BJ (cell line): Measurements from ENCODE around the gene TRRAP. TPM values are rescaled to one million over a fixed set of nuclear protein-coding genes. Genes with fewer than 3 reads are reported as not detected.

Source experiments
- CTCF ChIA-PET: fragments of 350-600 bp; formaldehyde crosslinking; extraction: SDS; loops from one replicate; lab custom pipeline; 2021; ENCODE audit warnings: antibody characterized with exemption, inconsistent platforms; lab: Yijun Ruan, JAX
- POLR2A ChIA-PET: fragments of 300-600 bp; sonication (Branson Sonifier 250); formaldehyde crosslinking; extraction: SDS; loops from one replicate; lab custom pipeline; 2021; ENCODE audit warnings: antibody characterized with exemption; lab: Charles Lee
- DNase-seq: peaks from one replicate; pipeline ENCODE4 v3.0.0-alpha.2; 2011; ENCODE audit warnings: low read depth
- H3K27me3 ChIP-seq: 2 replicates; pipeline ENCODE4 v1.6.0; 2011; ENCODE audit warnings: low read length; ENCODE audit not compliant: control insufficient read depth, insufficient read depth
- H3K36me3 ChIP-seq: 2 replicates; pipeline ENCODE4 v1.5.1; 2011; ENCODE audit warnings: low read length; ENCODE audit not compliant: control insufficient read depth, insufficient read depth
- H3K4me3 ChIP-seq: 2 replicates; pipeline ENCODE4 v1.5.1; 2011; ENCODE audit warnings: low read depth, mild to moderate bottlenecking, control low read depth, low read length
- CTCF ChIP-seq: IDR thresholded peaks from 2 replicates; pipeline ENCODE4 v1.5.1; 2011; ENCODE audit warnings: low read depth, mild to moderate bottlenecking, control low read depth, inconsistent platforms, low read length, moderate library complexity; ENCODE audit not compliant: insufficient read depth
- polyA plus RNA-seq: library from polyadenylated mRNA; depleted of rRNA; stranded (reverse); fragments of >200 nt; gene quantifications from 2 replicates; pipeline ENCODE4 v1.2.3, GENCODE V29; 2011

TRRAP gene
- polyA plus RNA-seq, 1 experiment, result 17.2 TPM

GRCh38 chr7:99012722-99013121 is 134.4 kb downstream of the TRRAP start:
- ChIA-PET CTCF (interaction anchor here (0.9 to 1.5 kb wide), 2 partner anchors 14 to 19 kb away, joined by 3 to 5 read pairs; no protein-coding TSS in a partner anchor), POLR2A (interaction anchor here (0.7 kb wide), 1 partner anchor 10 kb away, joined by 3 read pairs; no protein-coding TSS in a partner anchor)
- Histone ChIP-seq H3K36me3 (peaks cover 39% of the 10 kb centered on the region), H3K27me3 (no peaks in the 10 kb centered on the region), H3K4me3 (no peak overlapping the region)
- no peak for TF ChIP-seq CTCF
- DNase-seq, result no peak

- TF ChIP-seq CTCF, result no peak
- ChIA-PET POLR2A (no interaction called here), CTCF (no interaction called here)
- DNase-seq, result no peak
- H3K4me3 ChIP-seq, result no peak overlapping the region
- H3K36me3 ChIP-seq, result peaks cover 35% of the 10 kb centered on the region
- H3K27me3 ChIP-seq, result no peaks in the 10 kb centered on the region
Observed at GRCh38 chr7:99013266-99014112, 135.2 kb downstream of the TRRAP start.

GRCh38 chr7:99014113-99014985 is 136.0 kb downstream of the TRRAP start:
- CTCF ChIA-PET, result interaction anchor here (1.7 kb wide), 1 partner anchor 14 kb away, joined by 4 read pairs; no protein-coding TSS in a partner anchor
- peaks cover 34% of the 10 kb centered on the region for H3K36me3 ChIP-seq

GRCh38 chr7:99016196-99016595 is 137.9 kb downstream of the TRRAP start:
- no peak for DNase-seq
- ChIA-PET POLR2A (no interaction called here), CTCF (no interaction called here)
- Histone ChIP-seq H3K36me3 (peaks cover 33% of the 10 kb centered on the region), H3K27me3 (no peaks in the 10 kb centered on the region), H3K4me3 (no peak overlapping the region)
- TF ChIP-seq CTCF, result no peak

More at GRCh38 chr7:99014113-99014985, 136.0 kb downstream of the TRRAP start:
- TF ChIP-seq CTCF, result no peak
- no peaks in the 10 kb centered on the region for H3K27me3 ChIP-seq
- DNase-seq, result no peak
- POLR2A ChIA-PET, result no interaction called here
- no peak overlapping the region for H3K4me3 ChIP-seq
